Keratinocyte (primary cell): Measurements from ENCODE around the gene MPV17L2.

Source experiments
- EZH2 ChIP-seq: IDR thresholded peaks from one replicate; pipeline ENCODE4 v1.6.1; 2012; ENCODE audit warnings: inconsistent platforms, mild to moderate bottlenecking, low read length, moderate library complexity
- TF ChIP-seq, protein P1 (sequence below), 3 experiments: IDR thresholded peaks in 1 of 3; conservative IDR thresholded peaks in 1 of 3; optimal IDR thresholded peaks in 1 of 3; 2 replicates in 2 of 3; 3 replicates in 1 of 3; pipeline versions ENCODE3 to v1.5.1; 2011; ENCODE audit warnings: low read length in 3 of 3, mild to moderate bottlenecking in 3 of 3, moderate library complexity in 2 of 3, control low read depth in 1 of 3, inconsistent platforms in 1 of 3; ENCODE audit not compliant: insufficient read depth in 2 of 3; ENCODE audit errors: extremely low read depth in 1 of 3

- TF ChIP-seq, protein P1, sequence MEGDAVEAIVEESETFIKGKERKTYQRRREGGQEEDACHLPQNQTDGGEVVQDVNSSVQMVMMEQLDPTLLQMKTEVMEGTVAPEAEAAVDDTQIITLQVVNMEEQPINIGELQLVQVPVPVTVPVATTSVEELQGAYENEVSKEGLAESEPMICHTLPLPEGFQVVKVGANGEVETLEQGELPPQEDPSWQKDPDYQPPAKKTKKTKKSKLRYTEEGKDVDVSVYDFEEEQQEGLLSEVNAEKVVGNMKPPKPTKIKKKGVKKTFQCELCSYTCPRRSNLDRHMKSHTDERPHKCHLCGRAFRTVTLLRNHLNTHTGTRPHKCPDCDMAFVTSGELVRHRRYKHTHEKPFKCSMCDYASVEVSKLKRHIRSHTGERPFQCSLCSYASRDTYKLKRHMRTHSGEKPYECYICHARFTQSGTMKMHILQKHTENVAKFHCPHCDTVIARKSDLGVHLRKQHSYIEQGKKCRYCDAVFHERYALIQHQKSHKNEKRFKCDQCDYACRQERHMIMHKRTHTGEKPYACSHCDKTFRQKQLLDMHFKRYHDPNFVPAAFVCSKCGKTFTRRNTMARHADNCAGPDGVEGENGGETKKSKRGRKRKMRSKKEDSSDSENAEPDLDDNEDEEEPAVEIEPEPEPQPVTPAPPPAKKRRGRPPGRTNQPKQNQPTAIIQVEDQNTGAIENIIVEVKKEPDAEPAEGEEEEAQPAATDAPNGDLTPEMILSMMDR (optimal IDR thresholded peaks at IDR 0.05 in 1 of 3, IDR thresholded peaks at IDR 0.05 in 1 of 3, conservative IDR thresholded peaks at IDR 0.05 in 1 of 3; ENCODE audit: extremely low read depth in 1 of 3, insufficient read depth in 2 of 3, low read length in 3 of 3) = no peak
- no peak for TF ChIP-seq EZH2
Measured at GRCh38 chr19:18171605-18172327, 21.3 kb upstream of the MPV17L2 start.
